GM23338 (cell line): ENCODE data around the gene PEAR1.

Experiments
- CREB1 ChIP-seq: fragments of 250-450 bp; sonication (Bioruptor Pico); IDR thresholded peaks from 2 replicates; pipeline ENCODE4 v1.5.0; 2020; ENCODE audit warnings: low read depth, mild to moderate bottlenecking, moderate library complexity
- CTCF ChIP-seq, 2 experiments: fragments of 200-600 bp in 1 of 2; sonication (generic) in 1 of 2; conservative IDR thresholded peaks; 2 replicates each; pipeline versions ENCODE4 v1.5.1 to v1.6.1; 2016 to 2017; ENCODE audit warnings: antibody characterized with exemption in 2 of 2, low read depth in 2 of 2, mild to moderate bottlenecking in 2 of 2, moderate library complexity in 1 of 2
- EZH2 ChIP-seq: fragments of 200-600 bp; sonication (generic); IDR thresholded peaks from one replicate; pipeline ENCODE4 v1.8.0; 2017; ENCODE audit warnings: antibody characterized with exemption, mild to moderate bottlenecking, low read depth; ENCODE audit not compliant: unreplicated experiment
- EZH2phosphoT487 ChIP-seq: fragments of 200-600 bp; sonication (generic); IDR thresholded peaks from one replicate; pipeline ENCODE4 v1.8.1; 2018; ENCODE audit warnings: antibody characterized with exemption; ENCODE audit not compliant: unreplicated experiment
- NANOG ChIP-seq: IDR thresholded peaks from 2 replicates; pipeline ENCODE4 v1.6.1; 2016; ENCODE audit warnings: antibody characterized with exemption, borderline replicate concordance
- POLR2AphosphoS5 ChIP-seq: IDR thresholded peaks from 2 replicates; pipeline ENCODE4 v1.6.1; 2016; ENCODE audit warnings: antibody characterized with exemption, low read depth
- REST ChIP-seq: IDR thresholded peaks from one replicate; pipeline ENCODE4 v1.6.1; 2018; ENCODE audit warnings: antibody characterized with exemption; ENCODE audit not compliant: unreplicated experiment
- ZNF331 ChIP-seq: fragments of 250-450 bp; sonication (Bioruptor Pico); IDR thresholded peaks from 2 replicates; pipeline ENCODE4 v1.5.0; 2020; ENCODE audit warnings: low read depth, mild to moderate bottlenecking, moderate library complexity

- TF ChIP-seq CTCF (conservative IDR thresholded peaks at IDR 0.05; ENCODE audit: low read depth in 2 of 2) (no peak), POLR2AphosphoS5 (no peak), CREB1 (CRISPR knock-in tag) (no peak), ZNF331 (no peak), EZH2 (no peak), REST (no peak), EZH2phosphoT487 (no peak), NANOG (no peak)
Observed at GRCh38 chr1:156901590-156901900, 8.0 kb downstream of the PEAR1 start.
